Naive thymus-derived CD8-positive, alpha-beta T cell (primary cell): ENCODE data around the gene ZNHIT1. TPM values are rescaled to one million over a fixed set of nuclear protein-coding genes. Genes with fewer than 3 reads are reported as not detected.
A peak's percentile ranks its signal among the peaks of the same experiment; 100 is the strongest.
"Not testable (repeated sequence)": the region's sequence is repeated elsewhere in the genome, so short reads cannot be mapped to it uniquely, and the experiment has no call there.

Experiments used
- ATAC-seq, 2 donors: fragments of 150-1000 bp; cut with Tn5 transposase in 1 of 2; sonication (Bioruptor Pico), chemical (Tn5 transposase) in 1 of 2; 1 replicate in 1 of 2; 2 replicates in 1 of 2; pipeline ENCODE4 v1.10.0; 2021; ENCODE audit warnings: mild to moderate bottlenecking in 2 of 2, moderate library complexity in 2 of 2
- POLR2A ChIA-PET: fragments of 350-600 bp; sonication (Branson Sonifier 250); formaldehyde crosslinking; loops from one replicate; lab custom pipeline; 2021; ENCODE audit warnings: antibody characterized with exemption; lab: Charles Lee
- DNase-seq, 10 donors: peaks; one replicate each; pipeline versions ENCODE4 v3.0.0 to v3.0.0-alpha.2; 2020 to 2022
- H3K27ac Mint-ChIP-seq, 10 donors: one replicate each; pipeline ENCODE4 v1.8.0; 2020 to 2022; ENCODE audit warnings: mild to moderate bottlenecking in 10 of 10, mixed read lengths in 10 of 10, moderate library complexity in 4 of 10, inconsistent platforms in 1 of 10
- H3K27me3 Mint-ChIP-seq, 5 donors: one replicate each; pipeline ENCODE4 v1.8.0; 2021 to 2022; ENCODE audit warnings: mixed read lengths in 5 of 5
- H3K36me3 Mint-ChIP-seq, 3 donors: one replicate each; pipeline ENCODE4 v1.8.0; 2020 to 2022; ENCODE audit warnings: mixed read lengths in 3 of 3, mild to moderate bottlenecking in 2 of 3, inconsistent platforms in 1 of 3
- H3K4me1 Mint-ChIP-seq, 4 donors: one replicate each; pipeline ENCODE4 v1.8.0; 2021 to 2022; ENCODE audit warnings: mixed read lengths in 4 of 4
- H3K4me3 Mint-ChIP-seq, 10 donors: one replicate each; pipeline ENCODE4 v1.8.0; 2020 to 2022; ENCODE audit warnings: mild to moderate bottlenecking in 10 of 10, mixed read lengths in 10 of 10, moderate library complexity in 6 of 10, inconsistent platforms in 1 of 10
- H3K9me3 Mint-ChIP-seq, 9 donors: one replicate each; pipeline ENCODE4 v1.8.0; 2020 to 2022; ENCODE audit warnings: mixed read lengths in 9 of 9, mild to moderate bottlenecking in 3 of 9, inconsistent platforms in 1 of 9, moderate library complexity in 1 of 9
- polyA plus RNA-seq, 3 donors: library from polyadenylated mRNA; unstranded; fragments of 300-500 nt; fragmentation: Illumina TruSeq; gene quantifications; one replicate each; pipeline ENCODE4 v1.2.3, GENCODE V29; 2021
- total RNA-seq, 8 experiments: library from RNA in 2 of 8; stranded (reverse) in 2 of 8; gene quantifications; one replicate each; pipeline ENCODE4 v1.2.3 and lab custom pipeline; 2021 to 2026

The ZNHIT1 gene
- total and polyA plus RNA-seq, 5 experiments from 2014 or later: 31.2 to 66.4 (median 50.9) TPM

DNA sequence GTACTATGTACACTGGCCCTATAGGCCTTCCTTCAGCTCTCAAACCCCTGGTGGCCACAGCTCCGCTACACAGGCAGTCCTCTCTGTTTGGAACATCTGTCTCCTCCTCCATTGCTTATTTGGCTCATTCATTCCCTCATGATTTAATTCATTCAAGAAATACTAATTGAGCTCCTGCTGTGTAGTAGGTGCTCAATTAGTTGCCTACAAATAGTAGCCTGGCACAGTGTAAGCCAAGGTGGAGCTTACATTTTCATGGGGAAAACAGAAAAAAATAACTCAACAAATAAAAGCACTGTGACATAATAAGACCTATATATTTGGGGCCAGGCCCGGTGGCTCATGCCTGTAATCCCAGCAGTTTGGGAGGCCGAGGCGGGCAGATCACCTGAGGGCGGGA lies 30.3 kb downstream of the ZNHIT1 start:
- Mint-ChIP-seq H3K27me3 (no peaks in the 10 kb centered on the region), H3K36me3 (peaks cover 0 to 23% (median 0%) of the 10 kb centered on the region in 3 donors), H3K4me3 (peak overlapping the region in 2 of 10 donors; percentile 6 to 55), H3K27ac (peak overlapping the region in 1 of 10 donors; percentile 22), H3K4me1 (peaks cover 18 to 67% (median 60%) of the 10 kb centered on the region in 4 donors), H3K9me3 (no peaks in the 10 kb centered on the region)
- DNase-seq (no peak), ATAC-seq (no peak)
- POLR2A ChIA-PET: interaction anchor here (0.7 to 1.3 kb wide), 2 partner anchors 30 to 1146 kb away, joined by 3 read pairs; partner anchors contain the start of gene ZNHIT1

DNA sequence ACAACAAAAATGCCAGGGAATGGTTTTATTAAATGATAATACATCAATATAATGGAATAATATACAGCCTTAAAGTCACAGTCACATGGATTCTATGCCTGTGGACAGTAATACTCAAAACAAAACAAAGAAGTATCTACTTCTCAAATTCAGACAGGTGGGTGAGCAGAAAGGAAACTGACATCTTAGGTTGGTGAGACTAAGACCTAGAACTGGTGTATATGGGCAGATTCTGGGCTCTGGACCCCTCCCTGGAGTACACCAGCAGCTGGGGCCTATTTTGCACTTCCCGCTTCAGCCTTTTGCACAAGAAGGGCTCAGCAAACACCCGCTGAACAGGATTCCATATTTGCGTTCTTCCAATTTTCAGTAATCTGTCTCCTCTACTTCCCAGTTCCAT lies 32.4 kb downstream of the ZNHIT1 start:
- no peak for DNase-seq
- H3K9me3 Mint-ChIP-seq: no peaks in the 10 kb centered on the region
- POLR2A ChIA-PET: no interaction called here
- peak overlapping the region; percentile 56 to 100 (median 99) for H3K4me3 Mint-ChIP-seq
- H3K4me1 Mint-ChIP-seq: peaks cover 16 to 54% (median 41%) of the 10 kb centered on the region in 4 donors
- H3K27ac Mint-ChIP-seq: peak overlapping the region in 6 of 10 donors; percentile 6 to 57 (median 35)
- no peak for ATAC-seq
- peaks cover 0 to 23% (median 0%) of the 10 kb centered on the region in 3 donors for H3K36me3 Mint-ChIP-seq
- no peaks in the 10 kb centered on the region for H3K27me3 Mint-ChIP-seq

DNA sequence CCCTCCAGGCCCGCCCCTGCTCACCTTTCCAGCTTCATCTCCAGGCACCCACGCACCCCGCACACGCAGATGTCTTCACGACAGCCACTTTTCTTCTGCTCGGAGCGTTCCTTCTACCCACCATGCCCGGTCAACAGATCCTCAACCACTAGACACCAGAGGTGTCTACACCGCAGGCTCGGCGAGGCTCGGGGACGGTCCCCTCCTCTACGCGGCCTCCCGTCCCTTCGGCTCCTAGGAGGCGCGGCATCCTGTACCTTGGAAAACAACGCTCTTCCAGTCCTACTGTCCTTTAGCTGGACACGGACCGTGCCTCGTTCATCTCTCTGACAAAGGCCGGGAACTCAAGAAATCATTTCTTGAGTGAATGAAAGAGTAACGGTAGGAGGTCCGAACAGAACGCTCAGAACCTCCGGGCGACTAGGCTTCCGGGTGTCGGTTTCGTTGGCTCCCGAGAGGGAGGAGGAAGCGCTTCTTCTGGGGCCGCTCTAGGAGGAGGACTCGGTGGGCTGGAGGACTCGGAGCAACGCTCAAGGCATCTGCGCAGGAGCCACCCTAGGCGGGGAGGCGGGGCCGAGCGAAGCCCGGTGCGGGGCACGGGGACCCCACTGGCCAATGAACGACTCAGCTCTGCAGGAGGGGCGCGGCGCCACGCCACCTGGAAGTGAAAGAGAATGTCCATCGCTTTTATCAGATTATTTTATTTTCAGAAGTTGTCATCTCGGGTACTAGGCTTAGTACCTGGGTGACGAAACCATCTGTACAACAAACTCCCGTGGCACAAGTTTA lies 34.1 kb downstream of the ZNHIT1 start:
- H3K4me1 Mint-ChIP-seq: peaks cover 14 to 41% (median 33%) of the 10 kb centered on the region in 4 donors
- H3K36me3 Mint-ChIP-seq: peaks cover 0 to 23% (median 0%) of the 10 kb centered on the region in 3 donors
- H3K4me3 Mint-ChIP-seq: peak overlapping the region; percentile 97 to 100 (median 99)
- peaks cover 0 to 4% (median 0%) of the 10 kb centered on the region in 5 donors for H3K27me3 Mint-ChIP-seq
- H3K9me3 Mint-ChIP-seq: no peaks in the 10 kb centered on the region
- DNase-seq: peak; percentile 96 to 99 (median 98)
- ATAC-seq: peak; percentile 98
- peak overlapping the region; percentile 97 to 99 (median 98) for H3K27ac Mint-ChIP-seq
- POLR2A ChIA-PET: interaction anchor here (0.6 to 4.1 kb wide), 13 partner anchors 9 to 1693 kb away, joined by 3 to 24 read pairs (median 4); partner anchors contain the start of genes LAMTOR4, PLOD3 and ZNHIT1

DNA sequence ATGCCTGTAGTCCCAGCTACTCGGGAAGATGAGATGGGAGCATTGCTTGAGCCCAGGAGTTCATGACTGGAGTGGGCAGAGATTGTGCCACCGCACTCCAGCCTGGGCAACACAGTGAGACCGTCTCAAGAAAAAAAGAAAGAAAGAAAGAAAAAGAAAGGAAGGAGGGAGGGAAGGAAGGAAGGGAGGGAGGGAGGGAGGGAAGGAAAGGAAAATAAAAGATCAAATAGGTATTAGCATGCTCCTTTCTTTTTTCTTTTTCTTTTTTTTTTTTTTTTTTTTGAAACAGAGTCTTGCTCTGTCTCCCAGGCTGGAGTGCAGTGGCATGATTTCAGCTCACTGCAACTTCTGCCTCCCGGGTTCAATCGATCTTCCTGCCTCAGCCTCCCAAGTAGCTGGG lies 35.2 kb downstream of the ZNHIT1 start:
- not testable (repeated sequence) for ATAC-seq, H3K9me3 Mint-ChIP-seq, DNase-seq, H3K27me3 Mint-ChIP-seq
- peak overlapping the region in 4 of 10 donors; percentile 98 to 99 (median 98) for H3K27ac Mint-ChIP-seq
- peaks cover 0 to 17% (median 0%) of the 10 kb centered on the region in 3 donors for H3K36me3 Mint-ChIP-seq
- H3K4me1 Mint-ChIP-seq: peaks cover 10 to 33% (median 28%) of the 10 kb centered on the region in 4 donors
- H3K4me3 Mint-ChIP-seq: peak overlapping the region in 8 of 10 donors; percentile 56 to 100 (median 99)
- POLR2A ChIA-PET: interaction anchor here (1.1 to 4.1 kb wide), 3 partner anchors 10 to 43 kb away, joined by 7 to 24 read pairs (median 22); partner anchors contain the start of genes PLOD3 and ZNHIT1

DNA sequence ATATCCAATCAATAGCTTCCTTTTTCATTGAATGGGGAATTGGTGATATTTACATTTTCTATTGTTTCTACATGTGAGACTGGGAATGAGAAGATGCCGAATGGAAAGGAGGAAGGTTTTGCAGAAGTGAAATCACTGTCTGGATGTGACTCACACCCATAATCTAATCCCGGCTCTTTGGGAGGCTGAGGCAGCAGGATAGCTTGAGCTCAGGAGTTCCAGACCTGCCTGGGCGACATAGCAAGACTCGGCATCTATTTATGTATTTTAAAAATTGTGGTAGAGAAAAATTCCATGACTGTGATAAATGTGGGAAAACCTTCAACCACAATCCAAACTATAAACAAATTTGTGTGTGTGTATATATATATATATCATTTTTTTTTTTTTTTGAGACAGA lies 37.8 kb downstream of the ZNHIT1 start:
- H3K4me1 Mint-ChIP-seq: peaks cover 5 to 17% (median 15%) of the 10 kb centered on the region in 4 donors
- no peaks in the 10 kb centered on the region for H3K9me3 Mint-ChIP-seq
- no peak for ATAC-seq
- POLR2A ChIA-PET: interaction anchor here (2.0 kb wide), 1 partner anchor 12 kb away, joined by 10 read pairs; the partner anchor contains the start of gene FIS1
- peaks cover 0 to 7% (median 0%) of the 10 kb centered on the region in 5 donors for H3K27me3 Mint-ChIP-seq
- H3K4me3 Mint-ChIP-seq: no peak overlapping the region
- no peak for DNase-seq
- H3K36me3 Mint-ChIP-seq: peaks cover 0 to 5% (median 0%) of the 10 kb centered on the region in 3 donors
- no peak overlapping the region for H3K27ac Mint-ChIP-seq

DNA sequence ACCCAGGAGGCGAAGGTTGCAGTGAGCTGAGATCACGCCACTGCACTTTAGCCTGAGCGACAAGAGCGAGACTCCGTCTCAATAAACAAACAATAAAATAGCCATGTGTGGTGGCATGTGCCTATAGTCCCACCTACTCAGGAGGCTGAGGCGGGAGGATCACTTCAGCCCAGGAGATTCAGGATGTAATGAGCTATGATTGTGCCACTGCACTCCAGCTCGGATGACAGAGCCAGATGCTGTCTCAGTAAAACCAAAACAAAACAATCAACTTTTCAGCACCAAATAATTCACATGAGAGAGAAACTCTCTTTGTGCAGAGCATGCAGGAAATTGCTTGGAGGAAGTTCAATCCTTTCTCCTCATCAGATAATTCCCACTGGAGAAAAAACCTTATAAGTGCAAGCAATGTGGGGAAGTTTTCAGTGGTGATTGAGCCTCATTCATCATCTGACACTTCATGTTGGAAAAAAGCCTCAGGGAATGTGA lies 40.3 kb downstream of the ZNHIT1 start:
- Mint-ChIP-seq H3K27ac (no peak overlapping the region), H3K27me3 (peaks cover 0 to 11% (median 0%) of the 10 kb centered on the region in 5 donors), H3K36me3 (no peaks in the 10 kb centered on the region), H3K4me1 (no peaks in the 10 kb centered on the region), H3K9me3 (no peaks in the 10 kb centered on the region), H3K4me3 (no peak overlapping the region)
- POLR2A ChIA-PET: no interaction called here
- DNase-seq (no peak), ATAC-seq (no peak)

DNA sequence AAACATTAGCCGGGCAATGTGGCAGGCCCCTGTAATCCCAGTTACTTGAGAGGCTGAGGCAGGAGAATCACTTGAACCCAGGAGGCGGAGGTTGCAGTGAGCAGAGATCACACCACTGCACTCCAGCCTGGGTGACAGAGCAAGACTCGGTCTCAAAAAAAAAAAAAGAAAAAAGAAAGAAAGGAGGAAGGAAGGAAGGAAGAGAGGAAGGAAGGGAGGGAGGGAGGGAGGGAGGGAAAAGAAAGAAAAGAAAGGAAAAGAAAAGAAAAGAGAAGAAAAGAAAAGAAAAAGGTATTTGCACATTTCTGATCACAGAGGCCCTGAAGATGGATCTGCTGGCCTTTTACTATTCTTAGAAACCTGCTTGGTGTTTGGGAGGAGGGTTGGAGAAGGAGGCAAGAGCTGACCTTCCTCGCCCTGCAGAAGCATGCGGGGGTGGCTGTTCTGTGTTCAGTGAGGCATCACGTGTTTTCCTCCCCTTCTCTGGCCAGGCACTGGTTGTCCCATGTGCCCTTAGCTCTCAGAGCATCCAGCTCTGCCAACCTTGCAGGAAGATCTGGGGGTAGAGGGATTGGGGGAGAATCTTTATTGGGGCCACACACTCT lies 46.2 kb downstream of the ZNHIT1 start:
- POLR2A ChIA-PET, H3K9me3 Mint-ChIP-seq: not testable (repeated sequence)

DNA sequence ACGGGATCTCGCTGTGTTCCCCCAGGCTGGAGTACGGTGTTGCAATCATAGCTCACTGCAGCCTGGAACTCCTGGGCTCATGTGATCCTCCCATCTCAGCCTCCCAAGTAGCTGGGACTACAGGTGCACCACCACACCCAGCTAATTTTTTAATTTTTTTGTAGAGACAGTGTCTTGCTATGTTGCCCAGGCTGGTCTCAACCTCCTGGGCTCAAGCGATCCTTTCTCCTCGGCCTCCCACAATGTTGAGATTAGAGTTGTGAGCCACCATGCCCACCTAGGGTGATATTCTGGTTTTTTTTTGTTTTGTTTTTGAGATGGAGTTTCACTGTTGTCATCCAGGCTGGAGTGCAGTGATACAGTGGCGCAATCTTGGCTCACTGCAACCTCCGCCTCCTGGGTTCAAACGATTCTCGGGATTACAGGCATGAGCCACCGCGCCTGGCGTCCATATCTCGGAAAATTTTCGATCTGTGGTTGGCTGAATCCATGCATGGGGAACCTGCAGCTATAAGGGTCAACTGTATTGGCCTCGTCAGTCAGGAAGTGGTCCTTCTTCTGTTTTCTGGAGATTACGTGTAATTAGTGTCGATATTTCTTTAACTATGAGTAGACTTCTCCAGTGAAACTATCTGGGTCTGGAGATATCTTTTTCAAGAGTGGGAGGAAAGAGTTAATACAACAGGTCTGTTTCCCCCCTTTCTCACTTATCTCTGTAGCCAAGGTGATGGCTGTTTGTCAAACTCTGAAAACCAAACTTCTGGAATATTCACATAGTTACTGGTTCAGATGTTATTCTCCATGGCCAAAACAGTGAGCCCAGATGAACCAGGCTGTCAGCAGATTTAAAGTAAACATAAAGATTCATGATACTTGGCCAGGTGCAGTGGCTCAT lies 47.9 kb downstream of the ZNHIT1 start:
- no peak overlapping the region for H3K4me3 Mint-ChIP-seq
- ATAC-seq (no peak), DNase-seq (no peak)
- no peaks in the 10 kb centered on the region for H3K4me1 Mint-ChIP-seq
- no peak overlapping the region for H3K27ac Mint-ChIP-seq
- no peaks in the 10 kb centered on the region for H3K9me3 Mint-ChIP-seq
- no peaks in the 10 kb centered on the region for H3K36me3 Mint-ChIP-seq
- POLR2A ChIA-PET: no interaction called here
- peaks cover 0 to 12% (median 2%) of the 10 kb centered on the region in 5 donors for H3K27me3 Mint-ChIP-seq

More for the DNA sequence above, 46.2 kb downstream of the ZNHIT1 start:
- Mint-ChIP-seq H3K27me3 (peaks cover 0 to 13% (median 1%) of the 10 kb centered on the region in 5 donors), H3K27ac (peak overlapping the region in 1 of 10 donors; percentile 53)
- not testable (repeated sequence) for H3K4me1 Mint-ChIP-seq, H3K4me3 Mint-ChIP-seq, H3K36me3 Mint-ChIP-seq, DNase-seq, ATAC-seq

DNA sequence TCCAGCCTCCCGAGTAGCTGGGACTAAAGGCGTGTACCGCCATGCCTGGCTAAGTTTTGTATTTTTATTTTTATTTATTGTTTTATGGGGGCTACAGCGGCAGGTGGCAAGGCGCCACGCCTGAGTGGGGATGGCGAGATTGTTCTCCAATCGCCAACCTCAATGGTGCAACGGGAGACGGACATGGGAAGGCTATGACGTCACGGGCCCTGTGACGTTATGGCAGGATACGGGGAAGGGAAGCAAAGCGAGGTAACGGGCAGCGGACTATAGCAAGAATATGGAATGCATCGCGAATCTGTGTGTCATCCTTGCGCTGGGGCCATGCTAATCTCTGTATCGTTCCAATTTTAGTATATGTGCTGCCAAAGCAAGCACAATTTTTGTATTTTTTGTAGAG lies 51.7 kb downstream of the ZNHIT1 start:
- ATAC-seq (no peak), DNase-seq (no peak)
- Mint-ChIP-seq H3K4me3 (no peak overlapping the region), H3K4me1 (no peaks in the 10 kb centered on the region), H3K9me3 (no peaks in the 10 kb centered on the region), H3K36me3 (no peaks in the 10 kb centered on the region), H3K27ac (peak overlapping the region in 1 of 10 donors; percentile 24), H3K27me3 (peaks cover 6 to 19% (median 13%) of the 10 kb centered on the region in 5 donors)
- POLR2A ChIA-PET: no interaction called here

DNA sequence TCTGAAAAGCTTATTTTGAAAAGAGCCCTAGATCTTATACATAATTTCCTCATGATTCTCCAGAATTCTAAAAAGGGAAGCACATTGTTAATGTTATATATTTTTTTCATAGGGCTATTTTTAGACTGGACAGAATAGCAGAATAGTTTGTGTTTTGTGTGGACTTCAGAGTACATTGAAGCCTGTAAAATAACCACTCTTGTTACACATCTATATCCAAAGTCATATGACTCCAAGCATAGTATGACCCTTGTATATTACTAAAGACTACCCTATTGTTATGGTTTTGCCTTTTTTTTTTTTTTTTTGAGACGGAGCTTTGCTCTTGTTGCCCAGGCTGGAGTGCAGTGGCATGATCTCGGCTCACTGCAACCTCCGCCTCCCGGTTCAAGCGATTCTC lies 53.1 kb downstream of the ZNHIT1 start:
- Mint-ChIP-seq H3K36me3 (no peaks in the 10 kb centered on the region), H3K27me3 (peaks cover 6 to 17% (median 13%) of the 10 kb centered on the region in 5 donors), H3K4me3 (no peak overlapping the region), H3K27ac (no peak overlapping the region), H3K4me1 (no peaks in the 10 kb centered on the region), H3K9me3 (no peaks in the 10 kb centered on the region)
- ATAC-seq (no peak), DNase-seq (no peak)
- POLR2A ChIA-PET: no interaction called here

DNA sequence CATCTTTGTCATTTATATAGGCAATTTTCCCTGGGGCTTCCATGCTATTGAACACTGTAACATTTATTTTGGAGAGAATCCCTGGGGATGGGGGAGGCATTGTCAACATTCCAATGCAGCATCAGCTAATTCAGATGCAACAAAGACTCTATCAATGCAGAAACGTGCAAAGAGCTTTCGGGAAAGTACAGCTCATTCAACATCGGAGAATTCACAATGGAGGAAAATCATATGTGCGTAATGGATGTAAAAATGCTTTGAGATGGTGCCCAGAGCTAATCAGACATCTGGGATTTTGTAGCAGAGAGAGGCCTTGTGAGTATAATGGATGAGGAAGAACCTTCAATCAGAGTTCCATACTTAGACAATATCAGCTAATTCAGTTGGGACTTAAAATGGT lies 55.2 kb downstream of the ZNHIT1 start:
- Mint-ChIP-seq H3K4me1 (no peaks in the 10 kb centered on the region), H3K27me3 (peaks cover 12 to 27% (median 21%) of the 10 kb centered on the region in 5 donors), H3K4me3 (no peak overlapping the region), H3K27ac (no peak overlapping the region), H3K36me3 (no peaks in the 10 kb centered on the region), H3K9me3 (no peaks in the 10 kb centered on the region)
- DNase-seq (no peak), ATAC-seq (no peak)
- POLR2A ChIA-PET: no interaction called here
